Cerebellar cortex (tissue), 1 donor: ENCODE results near the gene CR1L.
"Not testable (repeated sequence)": the region's sequence is repeated elsewhere in the genome, so short reads cannot be mapped to it uniquely, and the experiment has no call there.

Experiments
- DNase-seq: peaks from one replicate; pipeline ENCODE4 v3.0.0-alpha.2; 2015; ENCODE audit warnings: low spot score

CR1L gene

DNA sequence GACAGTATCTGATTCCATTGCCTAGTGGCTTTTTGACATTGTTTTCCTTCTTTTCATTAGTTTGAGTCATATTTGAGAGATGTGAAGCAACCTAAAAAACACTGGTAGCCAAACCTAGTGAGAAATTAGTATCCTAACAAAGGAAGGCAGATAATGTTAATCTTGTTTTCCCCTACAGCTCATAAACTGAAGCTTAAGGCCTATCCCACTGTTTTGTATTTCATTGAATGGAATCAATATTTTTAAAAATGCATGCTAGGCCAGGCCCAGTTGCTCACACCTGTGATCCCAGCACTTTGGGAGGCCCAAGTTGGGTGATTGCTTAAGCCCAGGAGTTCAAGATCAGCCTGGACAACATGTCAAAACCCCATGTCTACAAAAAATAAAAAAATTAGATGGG lies 1.2 kb downstream of the CR1L start:
- DNase-seq, result no peak

- DNase-seq, result no peak
Measured at GRCh38 chr1:207646944-207647579, 2.1 kb downstream of the CR1L start.

DNA sequence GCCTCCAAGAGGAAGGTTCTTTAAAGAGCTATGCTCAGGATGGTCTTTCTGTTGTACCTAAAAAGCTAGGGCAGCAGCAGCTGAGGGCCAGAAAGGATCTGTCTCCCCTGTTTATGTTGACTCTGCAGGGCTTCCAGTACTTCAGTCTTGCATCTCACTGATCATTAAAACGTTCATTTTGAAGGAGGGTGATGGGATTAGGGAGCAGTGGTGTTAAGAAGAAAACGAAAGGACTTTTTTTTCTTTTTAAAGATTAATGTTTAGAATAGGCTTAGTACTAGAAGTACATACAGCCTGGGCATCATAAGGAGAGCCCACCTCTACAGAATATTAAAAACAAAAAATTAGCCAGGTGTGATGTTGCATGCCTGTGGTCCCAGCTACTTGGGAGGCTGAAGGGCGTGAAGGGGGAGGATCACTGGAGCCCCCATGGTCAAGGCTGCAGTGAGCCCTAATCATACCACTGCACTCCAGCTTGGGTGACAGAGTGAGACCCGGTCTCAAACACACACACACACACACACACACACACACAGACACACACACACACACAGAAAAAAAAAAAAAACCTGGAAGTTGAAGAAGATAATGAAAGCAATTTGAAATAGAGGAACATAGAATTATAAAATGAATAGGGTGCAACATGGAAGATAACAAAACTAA lies 2.9 kb downstream of the CR1L start:
- DNase-seq, result no peak

- DNase-seq, result no peak
Measured at GRCh38 chr1:207648334-207649209, 3.6 kb downstream of the CR1L start.

DNA sequence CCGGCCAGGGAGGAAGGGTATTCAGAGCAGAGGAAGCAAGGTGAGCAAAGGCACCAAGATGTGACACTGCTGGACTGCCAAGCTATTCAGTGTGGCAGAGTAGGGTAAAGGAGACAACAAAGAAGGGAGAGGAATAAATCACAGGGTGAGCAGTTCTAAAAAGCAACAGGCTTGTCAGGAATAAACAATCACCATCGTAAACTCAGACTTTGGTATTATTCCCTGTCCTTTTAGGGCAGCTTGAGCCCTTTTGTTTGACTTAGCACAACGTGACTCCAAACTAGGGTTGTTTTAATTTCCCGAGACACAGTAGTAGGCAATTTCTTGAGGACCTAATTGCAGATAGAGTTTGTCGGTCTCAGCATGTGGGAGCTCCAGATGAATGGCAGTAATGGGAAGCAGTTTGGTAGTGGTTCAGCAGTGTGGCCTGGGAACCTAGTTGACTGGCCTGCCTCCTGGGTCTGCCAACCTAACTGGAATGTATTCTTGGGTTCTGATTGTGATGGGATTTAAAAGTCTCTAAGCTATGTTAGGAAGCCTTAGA lies 4.3 kb downstream of the CR1L start:
- DNase-seq, result no peak

GRCh38 chr1:207649865-207650580 lies 5.1 kb downstream of the CR1L start:
- no peak for DNase-seq

DNA sequence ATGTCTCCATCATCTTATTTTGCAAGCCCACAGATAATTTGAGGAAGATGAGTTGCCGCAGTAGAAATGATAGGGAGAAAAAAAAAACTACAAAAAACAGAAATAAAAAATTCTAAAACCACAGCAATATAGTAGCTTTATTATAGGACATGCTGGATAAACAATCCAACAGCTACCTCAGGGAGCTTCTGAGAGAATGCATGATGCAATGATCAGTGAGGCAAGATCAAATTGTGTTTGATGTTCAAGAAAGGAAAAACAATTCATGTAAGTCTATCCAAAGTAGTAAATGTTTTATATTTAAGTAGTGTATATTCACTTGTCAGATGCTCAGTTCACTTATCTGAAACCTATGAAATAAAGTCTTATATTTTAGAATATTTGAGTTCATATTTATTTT lies 6.7 kb downstream of the CR1L start:
- no peak for DNase-seq

DNA sequence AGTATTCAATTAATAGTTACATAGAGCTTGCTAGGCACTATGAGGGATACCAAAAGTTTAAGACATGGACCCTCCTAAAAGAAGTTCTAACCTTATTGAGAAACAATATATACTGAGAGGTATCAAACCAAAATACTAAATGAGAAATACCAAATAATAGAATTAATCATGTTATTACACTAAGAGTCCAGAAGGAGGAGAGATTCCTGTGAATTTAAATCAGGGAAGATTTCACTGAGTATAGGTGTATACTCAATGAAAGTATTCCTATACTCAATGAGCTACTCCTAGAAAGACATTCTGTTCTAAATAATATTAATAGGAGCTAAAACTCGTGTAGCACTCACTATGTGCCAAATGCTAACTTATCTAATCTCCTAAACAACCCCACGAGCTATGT lies 9.4 kb downstream of the CR1L start:
- no peak for DNase-seq

DNA sequence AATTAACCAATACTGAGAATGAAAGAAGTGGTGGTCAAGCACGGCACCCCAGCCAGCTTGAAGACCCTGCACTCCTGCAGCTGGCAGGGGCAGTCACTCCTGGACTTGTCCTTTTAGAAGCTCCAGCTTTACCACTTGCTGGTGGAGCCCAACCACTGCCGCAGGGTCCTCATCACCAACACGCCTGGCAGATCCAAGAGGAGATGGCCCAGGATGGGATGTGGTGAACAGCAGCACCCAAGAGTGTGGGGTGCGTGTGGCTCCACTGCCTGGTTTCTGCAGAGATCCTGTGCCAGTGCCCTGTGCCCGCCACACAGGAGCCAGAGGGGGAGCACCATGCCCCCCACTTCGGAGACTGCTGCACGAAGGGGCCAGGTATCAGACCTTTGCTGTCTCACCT lies 13.5 kb downstream of the CR1L start:
- no peak for DNase-seq

- no peak for DNase-seq
Measured at GRCh38 chr1:207658904-207659485, 14.1 kb downstream of the CR1L start.

GRCh38 chr1:207659545-207660153 lies 14.7 kb downstream of the CR1L start:
- DNase-seq, result no peak

GRCh38 chr1:207661420-207661819 lies 16.5 kb downstream of the CR1L start:
- DNase-seq, result not testable (repeated sequence)

DNA sequence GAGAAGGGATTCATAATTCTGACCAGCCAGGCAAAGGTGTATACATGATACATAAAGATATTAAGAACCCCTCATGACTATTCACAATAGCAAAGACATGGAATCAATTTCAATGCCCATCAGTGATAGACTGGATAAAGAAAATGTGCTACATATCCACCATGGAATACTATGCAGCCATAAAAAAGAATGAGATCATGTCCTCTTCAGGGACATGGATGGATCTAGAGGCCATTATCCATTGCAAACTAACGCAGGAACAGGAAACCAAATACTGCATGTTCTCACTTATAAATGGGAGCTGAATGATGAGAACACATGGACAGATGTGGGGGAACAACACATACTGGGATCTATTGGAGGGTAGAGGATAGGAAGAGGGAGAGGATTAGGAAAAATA lies 21.4 kb downstream of the CR1L start:
- no peak for DNase-seq

- no peak for DNase-seq
Measured at GRCh38 chr1:207669528-207670009, 24.6 kb downstream of the CR1L start.

- no peak for DNase-seq
Measured at GRCh38 chr1:207670192-207670591, 25.3 kb downstream of the CR1L start.

DNA sequence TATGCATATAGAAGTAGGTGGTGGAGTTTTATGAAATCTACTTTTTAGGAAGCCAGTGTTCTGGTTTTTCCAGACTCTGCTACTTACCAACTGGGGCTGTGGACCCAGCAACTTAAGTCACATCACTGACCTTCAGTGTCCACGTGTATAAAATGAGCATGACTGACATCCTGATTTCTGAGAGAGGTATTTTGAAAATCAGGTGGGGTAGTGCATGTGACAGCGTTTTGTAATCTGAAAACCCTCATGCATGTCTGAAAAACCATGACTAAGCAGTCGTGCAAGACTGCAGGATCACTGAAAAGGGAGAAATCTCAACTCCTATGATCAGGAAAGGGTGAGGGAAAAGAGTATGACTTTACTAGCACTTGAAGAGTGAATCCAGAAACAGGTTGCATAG lies 26.1 kb downstream of the CR1L start:
- no peak for DNase-seq

DNA sequence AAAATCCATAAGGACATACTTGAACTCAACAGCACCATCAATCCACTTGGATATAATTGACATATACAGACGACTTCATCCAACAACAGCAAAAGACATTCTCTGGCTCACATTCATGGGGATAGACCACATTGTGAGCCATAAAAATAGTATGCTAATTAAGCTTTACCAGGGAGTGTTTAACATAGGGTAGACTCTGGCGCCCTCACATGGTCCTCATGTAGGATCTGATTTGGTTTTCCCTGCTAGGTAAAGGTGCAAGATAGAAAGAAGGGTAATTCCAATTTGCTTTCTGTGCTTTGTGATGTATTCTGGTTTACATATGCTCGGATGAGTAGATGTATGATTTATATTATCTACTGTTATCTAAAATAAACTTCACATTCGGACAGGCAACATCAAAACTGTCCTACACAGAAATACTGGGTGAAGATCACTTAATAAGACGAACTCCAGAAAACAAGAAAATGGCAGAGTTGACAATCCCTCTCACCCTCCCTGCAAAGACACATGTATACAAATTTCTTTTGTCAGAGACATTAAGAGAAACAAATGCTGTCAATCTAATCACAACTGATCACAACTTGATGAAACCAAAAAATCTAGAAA lies 27.7 kb downstream of the CR1L start:
- peak; percentile 23 for DNase-seq

DNA sequence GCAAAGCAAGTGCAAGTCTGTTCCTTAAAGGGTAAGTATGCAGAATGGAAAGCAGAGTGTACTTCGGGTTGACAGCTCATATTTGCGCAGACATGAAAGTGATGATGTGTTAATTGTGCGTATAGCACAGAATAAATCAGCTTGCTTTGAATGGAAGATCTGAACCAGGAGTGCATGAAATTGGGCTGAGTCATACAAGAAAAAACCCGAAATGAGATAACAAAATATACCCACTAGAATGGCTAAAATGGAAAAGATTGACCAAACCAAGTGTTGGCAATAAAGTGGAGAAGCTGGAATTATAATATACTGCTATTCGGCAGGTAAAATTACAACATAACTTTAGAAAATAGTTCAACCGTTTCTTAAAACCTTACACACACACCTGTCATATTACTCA lies 28.5 kb downstream of the CR1L start:
- DNase-seq, result no peak

- no peak for DNase-seq
Measured at GRCh38 chr1:207676153-207676552, 31.2 kb downstream of the CR1L start.

- DNase-seq, result not testable (repeated sequence)
Measured at GRCh38 chr1:207680590-207681388, 35.9 kb downstream of the CR1L start.
